CMK (cell line): ENCODE results near the gene RFTN1.
A peak's percentile ranks its signal among the peaks of the same experiment; 100 is the strongest.

Experiments
- DNase-seq: peaks from one replicate; pipeline ENCODE4 v3.0.0-alpha.2; 2010; ENCODE audit warnings: low read depth

The RFTN1 gene

DNA sequence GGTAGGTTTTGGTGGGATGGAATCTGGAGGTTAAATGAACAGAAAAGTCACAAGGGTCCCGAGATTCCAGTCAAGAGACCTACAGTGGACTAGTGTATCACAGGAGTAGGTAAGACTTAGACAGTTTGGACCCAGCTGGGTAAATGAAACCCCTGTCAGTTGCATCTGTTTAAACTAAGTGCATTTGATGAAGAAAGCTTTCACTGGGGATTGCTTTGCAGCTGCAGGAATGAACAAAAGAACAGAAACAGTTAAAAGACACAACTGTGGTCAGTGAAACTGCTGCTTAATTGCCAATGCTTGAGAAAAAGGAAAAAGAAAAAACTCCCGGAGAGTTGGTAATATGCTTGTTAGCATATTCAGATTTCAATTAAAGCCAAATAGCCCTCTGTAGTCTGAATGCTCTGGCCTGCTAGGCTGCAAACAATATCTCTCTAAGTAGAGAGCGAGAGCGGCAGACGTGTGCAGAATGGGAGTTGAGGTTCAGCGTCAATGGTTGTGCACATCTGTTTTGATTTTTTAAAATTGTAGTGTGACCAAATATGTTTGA is 211.3 kb downstream of the RFTN1 start:
- no peak for DNase-seq

DNA sequence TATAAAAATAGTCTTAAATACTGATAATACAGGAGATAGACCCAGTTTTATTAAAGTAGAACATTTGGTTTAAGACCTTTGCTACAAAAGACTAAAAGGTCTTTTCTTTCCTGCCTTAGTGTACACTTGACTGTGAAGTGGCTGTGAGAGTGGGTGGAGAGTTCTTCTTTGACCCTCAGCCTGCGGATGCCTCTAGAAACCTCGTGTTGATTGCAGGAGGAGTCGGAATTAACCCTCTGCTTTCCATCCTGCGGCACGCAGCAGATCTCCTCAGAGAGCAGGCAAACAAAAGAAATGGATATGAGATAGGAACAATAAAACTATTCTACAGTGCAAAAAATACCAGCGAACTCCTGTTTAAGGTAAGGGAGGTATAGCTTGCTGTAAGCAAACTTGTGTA is 212.0 kb downstream of the RFTN1 start:
- DNase-seq, result no peak

DNA sequence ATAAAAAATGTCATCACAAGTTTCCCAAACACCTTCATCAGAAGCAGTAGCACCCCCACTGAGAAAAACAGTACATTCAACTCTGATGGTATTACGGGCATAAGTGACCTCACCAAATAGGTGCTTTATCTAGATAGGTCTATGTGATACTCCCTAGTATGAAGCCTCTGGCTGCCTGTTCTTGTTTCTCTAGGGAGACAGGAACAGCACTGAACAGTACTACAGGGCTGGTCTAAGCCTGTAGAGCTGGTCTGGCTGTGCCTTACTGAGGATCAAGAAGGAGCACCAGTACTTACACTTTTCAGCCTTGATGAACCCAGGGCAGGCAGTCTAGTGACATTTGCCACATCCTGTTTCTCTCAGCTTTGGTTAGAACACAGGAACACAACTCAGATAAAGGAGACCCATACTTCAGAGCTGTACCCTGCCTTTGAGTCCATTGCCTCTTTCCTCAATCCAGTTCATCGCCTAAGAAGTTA is 212.6 kb downstream of the RFTN1 start:
- DNase-seq, result no peak

DNA sequence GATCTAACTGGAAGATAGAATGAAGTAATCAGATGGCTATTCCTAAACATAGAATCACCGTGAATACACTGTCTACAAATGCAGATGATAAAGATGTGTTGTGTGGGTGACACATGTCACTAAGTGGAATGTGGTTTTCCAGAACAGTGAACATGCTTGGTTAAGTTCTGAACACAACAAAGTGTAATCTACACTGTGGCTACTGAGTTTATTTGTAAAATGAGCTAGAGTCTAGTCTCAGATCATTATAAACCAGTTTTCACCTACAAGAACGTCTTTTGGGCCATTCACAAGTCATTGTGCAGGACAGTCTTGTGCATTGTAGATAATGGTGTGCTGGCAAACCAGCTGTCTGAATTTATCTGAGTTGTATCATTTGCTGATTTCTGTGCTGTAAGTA is 213.2 kb downstream of the RFTN1 start:
- no peak for DNase-seq

DNA sequence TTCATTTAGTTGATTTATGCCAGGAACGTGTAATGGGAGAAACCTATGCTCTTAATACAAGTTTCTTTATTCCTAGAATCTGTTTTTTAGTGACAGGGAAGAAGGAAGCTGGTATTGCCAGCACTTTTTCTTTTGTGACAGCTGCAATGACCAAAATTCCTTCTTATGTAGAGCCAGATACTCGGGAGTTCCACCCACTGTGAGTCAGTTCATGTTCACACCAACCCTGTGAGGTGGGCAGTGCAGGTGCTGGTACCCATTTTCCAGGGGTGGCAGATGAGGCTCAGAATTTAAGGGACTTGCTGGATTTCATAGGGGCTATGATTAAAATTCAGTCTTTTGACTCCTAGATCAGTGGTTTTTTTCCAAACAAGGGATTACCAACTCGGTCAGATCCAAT is 213.8 kb downstream of the RFTN1 start:
- DNase-seq, result no peak

DNA sequence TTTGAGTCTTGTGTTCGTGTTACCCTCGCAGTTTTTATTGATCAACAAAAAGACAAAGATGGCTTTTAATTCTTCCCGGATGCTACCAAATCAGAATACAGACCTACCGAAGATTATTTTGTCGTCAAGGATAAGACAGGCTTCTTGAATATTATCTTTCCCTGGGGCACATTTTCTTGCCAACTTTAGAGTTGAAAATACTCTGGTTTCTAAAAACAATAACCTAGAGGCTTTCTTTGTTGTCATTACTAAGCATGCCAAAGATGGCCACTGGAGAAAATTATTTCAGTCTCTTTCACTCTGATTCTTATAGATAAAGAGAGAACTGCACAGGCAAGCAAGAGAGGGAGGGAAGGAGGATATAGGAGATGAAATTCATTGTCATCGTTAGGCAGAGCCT is 214.6 kb downstream of the RFTN1 start:
- no peak for DNase-seq

DNA sequence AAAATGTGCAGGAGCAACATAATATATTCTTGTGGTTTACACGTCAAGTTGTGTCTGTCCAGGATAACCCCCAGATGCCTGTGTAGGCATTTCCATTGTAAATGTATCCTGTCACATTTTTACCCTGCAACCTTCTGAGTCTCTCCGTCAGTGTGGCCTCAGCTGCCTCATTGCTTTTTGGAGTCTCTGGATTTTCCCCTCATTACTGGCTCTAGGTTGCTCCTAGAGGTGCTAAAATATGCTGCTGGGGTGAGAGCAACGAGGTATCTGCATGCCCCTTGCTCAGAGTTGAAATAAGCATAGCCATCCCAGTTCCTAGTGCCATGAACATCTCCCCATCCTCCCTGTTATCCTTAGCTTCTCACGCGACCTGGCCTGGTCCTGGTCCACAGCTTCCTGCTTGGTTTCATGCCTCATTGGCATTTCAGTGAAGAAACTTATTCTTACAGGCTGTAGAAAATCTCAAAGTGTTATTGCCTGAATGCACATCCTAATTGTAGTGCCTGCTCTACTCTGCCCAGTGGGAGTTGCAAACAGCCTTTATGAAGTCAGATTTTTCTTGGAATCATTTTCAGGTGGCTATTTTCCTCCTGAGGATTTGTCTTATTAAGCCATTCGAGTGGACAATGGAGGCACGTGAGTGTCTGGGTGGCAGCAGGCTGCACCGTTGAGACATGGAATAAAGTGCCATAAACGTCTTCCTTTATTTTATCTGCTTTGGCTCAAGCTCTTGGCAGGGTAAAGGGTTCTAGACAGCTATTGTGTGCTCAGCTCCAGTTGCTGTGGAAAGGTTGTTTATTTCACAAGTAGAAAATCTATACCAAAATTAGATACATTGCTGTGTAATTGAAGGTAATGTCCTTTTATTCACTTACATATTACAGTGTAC is 215.3 kb downstream of the RFTN1 start:
- DNase-seq, result no peak

DNA sequence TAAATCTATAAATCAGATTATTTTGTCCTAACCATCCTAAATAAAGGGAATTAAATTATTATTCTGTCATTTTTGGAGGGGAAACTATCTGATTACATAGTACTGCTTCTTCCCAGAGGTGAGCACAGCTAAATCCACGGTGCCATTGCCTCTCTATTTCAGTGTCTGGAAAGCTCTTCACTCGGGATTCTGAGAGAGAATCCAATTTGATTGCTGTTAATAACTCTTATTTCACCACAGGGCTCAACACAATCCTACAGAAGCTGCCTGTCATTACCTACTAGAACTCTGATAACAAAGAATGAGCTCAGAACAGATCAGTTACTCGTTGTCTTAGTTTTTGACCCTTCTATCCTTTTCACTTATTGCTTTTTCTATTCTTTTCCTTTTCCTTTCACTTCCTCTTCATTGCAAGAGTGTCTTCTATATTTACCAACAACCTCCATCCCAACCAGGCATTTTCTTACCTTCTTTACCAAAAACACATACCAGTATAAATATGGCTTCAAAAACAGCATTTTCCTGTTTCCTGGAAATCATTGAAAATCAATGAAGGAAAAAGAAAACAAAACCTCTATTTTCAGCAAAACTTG is 218.1 kb downstream of the RFTN1 start:
- DNase-seq, result no peak

DNA sequence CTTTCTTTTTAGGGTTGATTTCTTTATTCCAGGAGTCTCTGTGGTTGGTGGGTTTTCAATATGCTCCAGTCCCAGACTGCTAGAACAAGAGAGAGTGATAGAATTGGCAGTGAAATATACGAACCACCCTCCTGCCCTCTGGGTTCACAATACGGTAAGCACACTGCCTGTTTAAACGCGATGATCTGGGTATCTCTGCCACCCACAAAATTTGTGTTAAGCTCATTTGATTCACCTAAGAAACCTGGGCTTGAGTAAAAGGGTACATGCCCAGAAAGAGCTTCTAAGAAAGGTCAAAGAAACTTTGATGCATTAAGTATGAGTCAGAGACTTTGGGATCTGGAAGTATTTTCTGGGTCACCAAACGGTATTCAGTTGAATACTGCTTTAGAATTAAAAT is 218.7 kb downstream of the RFTN1 start:
- no peak for DNase-seq

DNA sequence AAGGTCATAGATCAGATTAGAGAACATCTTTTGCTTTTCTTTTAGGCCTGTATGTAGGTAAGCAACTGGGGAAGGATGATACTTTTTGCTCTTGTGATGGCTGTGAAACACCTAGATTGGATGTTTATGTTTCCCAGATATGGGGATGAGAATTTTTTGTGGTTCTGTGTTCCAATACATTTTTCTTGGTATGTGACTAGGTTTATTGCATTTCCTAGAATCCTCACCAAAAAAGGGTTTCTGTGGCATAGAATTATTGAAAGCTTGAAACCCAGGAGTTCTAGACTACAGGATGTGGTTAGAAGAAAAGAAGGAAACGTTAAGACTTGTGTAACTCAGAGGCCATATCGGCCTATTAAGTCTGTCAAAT is 222.7 kb downstream of the RFTN1 start:
- peak; percentile 61 for DNase-seq

DNA sequence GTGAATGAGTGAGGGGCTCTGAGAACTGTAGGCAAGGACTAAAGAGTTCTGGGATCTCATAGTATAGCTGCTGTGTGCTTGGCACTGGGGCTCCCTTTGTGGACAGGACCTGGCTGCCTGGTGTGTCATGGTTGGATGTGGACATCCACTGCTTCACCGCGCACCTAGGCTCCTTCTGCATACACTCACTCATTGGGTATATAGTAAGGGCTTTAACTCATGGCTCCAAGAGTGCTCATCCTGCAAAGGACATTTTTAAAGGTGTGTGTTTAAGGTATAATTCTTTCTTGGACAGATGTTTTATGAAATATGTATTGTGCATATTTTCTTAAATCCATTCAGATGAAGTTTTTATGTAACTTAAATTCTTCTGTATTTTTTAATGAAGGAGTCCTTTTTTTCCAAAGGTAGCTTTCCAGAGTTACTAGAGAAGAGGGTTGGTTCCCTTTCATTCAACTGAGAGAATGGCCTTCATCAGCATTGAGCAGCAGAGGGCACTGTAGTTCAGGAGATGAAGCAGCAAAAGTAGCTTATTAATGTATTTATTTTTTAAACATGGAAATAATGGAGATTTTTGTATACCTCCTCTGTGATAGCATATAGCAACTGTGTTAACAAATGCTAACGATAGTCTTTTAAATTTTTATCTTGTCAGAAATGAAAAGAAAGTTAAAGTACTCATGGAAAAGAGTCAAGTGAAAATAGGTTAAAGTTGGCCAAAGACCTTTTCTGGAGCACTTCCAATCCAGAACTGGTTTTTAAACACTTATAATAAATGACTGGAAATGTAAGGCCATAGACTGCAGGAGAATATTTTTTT is 223.3 kb downstream of the RFTN1 start:
- no peak for DNase-seq

DNA sequence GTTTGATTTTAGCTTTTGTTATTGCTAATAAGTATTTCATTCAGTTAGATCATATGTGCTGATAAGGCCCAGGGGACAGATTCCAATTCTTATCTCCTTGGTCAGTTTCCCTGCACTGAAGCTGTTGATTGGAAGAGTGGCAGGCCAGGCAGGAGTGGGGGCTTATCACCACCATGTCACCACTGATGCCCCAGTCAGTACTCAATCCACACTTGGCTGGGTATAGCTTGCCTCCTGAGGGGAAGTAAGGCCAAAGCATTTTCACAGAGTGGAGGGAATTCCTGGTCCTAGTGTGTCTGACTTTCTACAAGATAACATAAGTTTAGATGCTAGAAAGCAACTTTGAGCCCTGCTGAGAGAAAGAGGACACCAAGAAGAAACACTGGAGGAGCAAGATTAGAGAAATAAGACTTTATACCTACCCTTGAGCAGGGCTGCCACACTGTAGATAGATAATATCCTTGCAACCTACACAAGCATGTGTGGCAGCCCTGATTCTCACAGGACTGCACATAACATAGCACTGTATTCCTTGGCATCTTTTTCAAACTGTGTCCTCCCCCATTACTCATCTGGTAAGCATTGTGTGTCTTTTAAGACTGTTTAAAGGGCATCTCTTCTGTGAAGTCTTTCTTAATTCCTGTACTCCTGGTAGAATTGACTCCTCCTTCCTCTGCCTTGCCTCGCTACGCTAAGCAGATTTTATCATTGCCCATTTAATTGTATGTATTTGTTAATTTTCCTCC is 224.2 kb downstream of the RFTN1 start:
- DNase-seq, result no peak

DNA sequence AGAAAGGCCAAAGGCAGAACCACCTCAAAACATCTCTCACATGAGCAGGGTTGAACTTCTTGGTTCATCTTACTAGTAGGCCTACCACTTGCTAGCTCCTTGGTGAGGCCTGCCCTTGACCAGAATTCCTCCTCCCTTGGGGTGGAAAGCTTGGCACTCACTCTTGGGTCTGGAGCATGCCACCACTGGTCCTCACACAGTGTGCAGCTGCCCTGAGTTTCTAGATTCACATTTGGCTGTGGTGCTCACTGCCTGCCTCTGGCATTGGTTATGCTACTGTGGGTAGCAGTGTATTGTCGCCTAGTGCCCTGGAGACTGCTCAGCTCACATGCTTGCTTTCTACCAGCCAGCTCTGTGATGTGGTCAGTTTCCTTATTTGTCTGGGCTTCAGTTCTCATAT is 224.8 kb downstream of the RFTN1 start:
- DNase-seq, result no peak

DNA sequence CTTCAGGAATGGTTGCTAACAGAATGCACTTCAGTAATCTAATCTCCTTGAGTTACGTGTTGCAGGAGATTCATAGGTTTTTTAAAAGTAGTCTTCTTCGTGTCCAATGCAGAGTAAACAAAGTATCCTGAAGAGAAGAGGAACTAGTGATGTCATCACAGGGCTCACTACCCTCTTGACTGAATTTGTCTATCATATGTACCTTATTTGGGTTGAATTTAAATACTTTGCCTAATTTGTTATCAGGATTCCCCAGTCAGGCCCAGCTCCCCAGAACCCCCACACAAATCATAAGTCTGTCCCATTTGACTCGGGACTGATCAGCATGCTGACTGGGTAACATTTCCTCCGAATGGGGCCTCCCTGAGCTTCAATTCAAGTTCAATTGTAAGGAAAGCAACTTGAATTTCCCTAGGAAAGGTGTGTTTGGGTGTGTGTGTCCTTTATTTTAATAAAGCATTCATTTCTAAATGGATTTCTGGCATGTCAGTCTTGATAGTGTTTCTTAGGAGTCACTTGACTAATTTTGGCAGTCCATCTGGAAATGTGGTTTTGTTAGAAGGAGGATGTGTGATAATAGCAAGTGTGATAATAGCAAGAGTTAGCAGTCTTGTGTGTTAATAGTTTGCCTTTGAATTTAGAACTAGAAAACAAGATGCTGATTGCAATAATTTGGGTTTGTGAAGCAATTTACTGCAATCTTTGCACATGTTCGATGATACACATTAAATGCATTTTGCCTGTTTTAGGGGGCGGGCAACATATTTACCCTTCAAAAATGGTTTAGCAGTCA is 226.6 kb downstream of the RFTN1 start:
- no peak for DNase-seq

DNA sequence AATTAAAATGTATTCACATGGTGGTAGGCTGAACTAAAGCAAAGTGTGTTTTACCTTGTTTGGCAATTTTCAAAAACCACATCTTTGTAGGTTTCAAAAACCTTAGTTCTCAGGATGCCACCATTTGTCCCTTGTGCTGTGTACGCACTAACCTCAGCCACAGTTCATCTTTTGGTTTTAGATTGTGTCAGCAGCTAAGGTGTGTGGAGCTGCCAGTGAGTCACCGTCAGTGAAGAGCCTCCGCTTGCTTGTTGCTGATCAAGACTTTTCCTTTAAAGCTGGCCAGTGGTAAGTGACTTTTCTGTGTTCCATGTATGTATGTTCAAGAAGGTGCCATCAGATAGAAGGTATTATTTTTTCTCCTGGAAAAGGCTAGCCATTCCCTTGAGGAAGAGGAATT is 227.3 kb downstream of the RFTN1 start:
- no peak for DNase-seq

DNA sequence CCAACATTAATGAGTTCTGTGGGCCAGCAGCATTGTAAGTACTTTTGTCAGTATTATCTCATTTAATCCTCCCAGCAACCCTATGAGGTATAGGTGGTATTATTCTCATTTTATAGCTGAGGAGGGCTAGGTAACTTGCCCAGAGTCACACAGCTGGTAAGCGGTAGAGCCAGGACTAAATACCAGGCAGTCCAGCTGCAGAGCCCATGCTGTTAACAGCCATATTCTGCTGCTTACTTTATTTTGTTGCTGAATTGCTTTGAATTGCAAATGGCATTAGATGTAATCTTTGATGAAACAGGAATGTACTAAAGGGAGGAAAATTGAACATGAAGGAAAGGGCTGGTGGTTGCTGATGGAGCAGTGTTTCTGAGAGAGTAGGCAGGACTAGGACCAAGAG is 228.9 kb downstream of the RFTN1 start:
- no peak for DNase-seq

DNA sequence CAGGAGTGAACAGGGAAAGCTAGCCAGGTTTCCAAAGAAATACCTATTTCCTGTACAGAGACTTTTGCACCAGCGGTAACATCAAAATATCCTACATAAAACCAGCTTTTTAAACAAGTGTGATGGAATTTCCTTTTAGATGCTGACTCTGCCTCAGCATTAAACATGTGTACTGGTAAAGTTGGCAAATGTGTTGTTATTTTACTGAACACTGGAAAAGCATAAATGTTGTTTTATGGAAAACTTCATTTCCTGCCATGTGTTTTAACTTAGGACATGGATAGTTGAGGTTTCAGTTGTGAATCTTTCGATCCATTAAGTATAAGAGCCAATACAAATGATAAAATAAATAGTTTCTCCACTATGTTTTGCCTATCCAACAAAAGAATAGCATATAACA is 232.8 kb downstream of the RFTN1 start:
- no peak for DNase-seq

DNA sequence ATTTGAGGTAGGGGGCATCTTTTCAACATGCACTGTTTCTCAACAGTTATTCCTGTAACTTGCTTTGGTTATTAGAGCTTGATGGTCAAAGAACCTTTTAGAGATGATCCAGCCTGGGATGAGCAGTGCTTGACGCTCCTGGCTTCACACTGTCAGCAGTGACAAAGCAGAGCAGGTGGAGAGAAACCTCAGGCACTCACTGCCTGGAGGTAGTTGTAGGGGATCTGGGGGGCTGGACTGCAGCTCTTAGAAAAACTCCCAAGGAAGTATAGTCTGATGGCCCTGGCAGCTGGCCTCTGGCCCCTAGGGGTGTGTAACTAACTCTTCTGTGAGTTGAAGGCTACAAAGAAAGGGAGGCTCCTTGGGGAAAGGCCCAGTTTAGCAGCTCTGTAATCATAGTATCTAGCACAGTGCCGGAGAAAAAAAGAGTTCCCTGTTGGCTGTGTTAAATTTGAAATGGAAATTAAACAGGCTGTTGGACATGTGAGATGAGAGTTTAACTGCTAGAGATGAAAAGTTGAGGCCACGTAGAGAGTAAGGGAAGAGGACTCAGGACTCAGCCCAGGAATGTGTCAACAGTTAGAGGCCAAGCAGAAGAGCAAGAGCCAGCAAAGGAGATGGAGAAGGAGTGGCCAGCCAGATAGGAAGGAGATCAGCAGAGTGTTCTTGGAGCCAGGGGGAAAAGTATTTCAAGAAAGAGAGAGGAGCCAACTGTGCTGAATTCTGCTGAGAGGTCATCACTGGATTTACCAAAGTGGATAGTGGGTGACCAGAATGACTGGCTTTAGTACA is 234.3 kb downstream of the RFTN1 start:
- DNase-seq, result no peak

DNA sequence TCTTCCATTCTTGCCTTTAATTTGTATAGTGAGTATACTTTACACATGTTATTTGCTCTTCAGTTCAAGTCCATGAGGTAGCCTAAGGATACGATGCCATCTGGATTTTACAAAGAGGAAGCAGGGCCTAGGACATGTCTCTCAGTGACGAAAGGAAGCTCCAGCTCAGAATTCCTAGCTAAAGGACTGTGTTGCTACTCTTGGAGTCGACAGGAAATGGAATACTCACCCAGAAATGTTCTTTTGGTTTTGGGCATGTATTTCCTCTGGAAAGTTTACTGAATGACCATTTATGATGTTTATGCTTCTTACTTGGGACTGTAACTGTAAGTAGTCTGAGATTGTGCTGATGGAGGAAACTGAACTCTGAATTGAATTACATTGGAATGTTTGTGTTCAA is 236.0 kb downstream of the RFTN1 start:
- no peak for DNase-seq

DNA sequence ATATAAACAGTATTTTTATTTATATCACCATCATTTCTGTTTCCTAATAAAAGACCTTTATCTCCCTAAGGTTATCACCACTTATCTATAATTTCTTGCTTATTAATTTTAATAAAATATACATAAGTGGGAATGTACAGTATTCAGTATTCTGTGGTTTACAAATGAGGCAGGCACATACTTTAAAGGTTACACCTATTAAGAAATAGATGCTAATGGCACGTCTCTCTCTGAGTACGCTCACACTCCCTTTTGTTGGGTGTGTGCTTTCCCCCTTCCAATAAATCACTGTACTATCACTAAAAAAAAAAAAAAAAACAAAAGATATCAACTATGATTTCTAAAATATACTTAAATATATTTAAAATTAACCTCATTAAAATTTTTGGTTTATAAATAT is 239.6 kb downstream of the RFTN1 start:
- no peak for DNase-seq
